ENCODE data around the gene KDM4B.

Gene KDM4B

GRCh38 chr19:5074830-5075394 lies 106.0 kb downstream of the KDM4B start:
- no peak for DNase-seq

GRCh38 chr19:5075597-5075996 lies 106.7 kb downstream of the KDM4B start:
- no peak for DNase-seq

GRCh38 chr19:5076440-5077208 lies 107.7 kb downstream of the KDM4B start:
- DNase-seq, result no peak

GRCh38 chr19:5077209-5077515 lies 108.2 kb downstream of the KDM4B start:
- no peak for DNase-seq

GRCh38 chr19:5078182-5078581 lies 109.3 kb downstream of the KDM4B start:
- no peak for DNase-seq

DNA sequence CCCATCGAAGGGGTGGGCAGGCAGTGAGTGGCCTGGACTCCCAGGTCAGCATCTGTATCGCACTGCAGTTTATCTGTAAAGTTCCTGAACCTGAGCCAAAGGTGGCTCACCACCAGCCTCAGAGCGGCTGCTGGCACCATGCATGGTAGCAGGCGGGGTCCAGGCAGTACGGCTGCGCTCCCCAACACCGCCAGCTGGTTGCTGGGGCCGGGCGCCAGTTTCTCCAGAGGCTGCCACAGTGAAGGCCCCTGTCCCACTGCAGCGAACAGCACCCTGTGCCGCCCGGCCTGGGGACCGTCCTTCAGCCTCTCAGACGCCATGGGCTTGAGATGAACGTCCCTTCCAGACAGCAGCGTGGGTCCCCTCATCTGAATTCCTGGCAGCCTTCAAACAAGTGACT lies 109.8 kb downstream of the KDM4B start:
- no peak for DNase-seq

- no peak for DNase-seq
Observed at GRCh38 chr19:5079071-5079774, 110.3 kb downstream of the KDM4B start.

DNA sequence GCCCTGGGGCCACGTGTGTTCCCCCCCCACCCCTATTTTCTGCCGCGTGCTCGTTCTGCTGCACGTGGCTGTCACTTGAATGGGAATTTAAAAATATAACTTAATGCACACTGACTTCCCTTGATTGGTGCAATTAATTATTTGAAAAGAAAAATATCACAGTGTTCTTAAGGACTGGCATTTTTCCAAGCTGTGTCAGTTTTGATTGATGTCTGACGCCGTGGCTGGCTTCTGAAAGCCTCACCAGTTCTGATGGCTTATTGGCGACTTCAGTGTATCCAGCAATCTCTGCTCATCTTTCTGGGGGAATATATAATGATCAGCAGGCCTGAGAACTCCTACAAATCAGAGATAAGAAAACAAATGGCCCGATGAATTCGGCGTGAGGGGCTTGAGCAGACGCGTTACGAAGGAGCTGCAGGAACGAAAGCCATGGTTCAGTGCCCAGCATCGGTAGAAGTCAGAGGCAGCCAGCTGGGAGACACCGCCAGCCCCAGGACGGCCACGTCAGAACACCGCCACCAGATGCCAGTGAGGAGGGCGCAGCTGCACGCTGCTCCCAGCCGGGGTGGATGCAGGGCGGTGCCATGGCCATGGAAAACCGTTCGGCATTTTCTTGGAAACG lies 111.2 kb downstream of the KDM4B start:
- DNase-seq, result no peak

GRCh38 chr19:5080809-5081208 lies 111.9 kb downstream of the KDM4B start:
- no peak for DNase-seq

- DNase-seq, result no peak
Observed at GRCh38 chr19:5081443-5082161, 112.7 kb downstream of the KDM4B start.

DNA sequence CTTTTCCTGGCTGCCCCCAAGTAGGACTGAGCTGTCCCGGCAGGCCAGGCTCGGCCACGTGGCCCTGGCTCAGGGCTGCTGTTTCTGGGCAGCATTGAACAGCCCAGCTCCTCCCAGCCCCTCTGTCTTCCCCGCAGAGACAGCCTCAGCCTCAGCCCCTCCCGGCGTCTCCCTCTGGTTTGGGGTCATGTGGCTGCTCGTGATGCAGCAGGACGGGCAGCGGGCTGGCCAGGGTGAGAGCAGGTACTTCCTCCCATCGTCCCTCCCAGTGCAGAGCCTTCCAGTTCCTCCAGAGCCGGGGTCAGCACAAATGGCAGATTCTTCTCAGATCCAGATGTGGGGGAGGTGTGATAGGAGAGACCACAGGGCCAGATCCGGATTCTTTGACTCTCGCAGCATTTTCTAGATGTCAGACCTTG lies 114.6 kb downstream of the KDM4B start:
- no peak for DNase-seq

GRCh38 chr19:5085566-5085965 lies 116.7 kb downstream of the KDM4B start:
- no peak for DNase-seq

DNA sequence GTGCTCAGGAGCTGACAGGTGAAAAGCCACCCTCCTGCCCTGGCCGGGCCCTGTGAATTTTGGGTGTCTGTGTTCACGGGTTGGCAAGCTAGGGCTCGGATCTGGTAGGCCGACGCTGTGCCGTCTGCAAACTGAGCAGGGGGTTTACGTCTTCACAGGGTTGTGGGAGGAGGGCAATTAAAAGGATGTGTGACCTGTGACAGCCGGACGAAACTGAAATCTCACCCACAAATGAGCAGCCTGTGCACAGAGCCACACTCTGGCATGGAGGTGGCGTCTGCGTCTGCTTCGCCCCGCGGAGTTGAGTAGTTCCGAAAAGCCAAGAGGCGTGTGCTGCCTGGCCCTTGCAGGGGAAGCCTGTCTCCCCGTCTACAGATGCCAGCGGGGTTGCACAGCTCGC lies 117.3 kb downstream of the KDM4B start:
- no peak for DNase-seq

- DNase-seq, result no peak
Observed at GRCh38 chr19:5086725-5087439, 118.0 kb downstream of the KDM4B start.

DNA sequence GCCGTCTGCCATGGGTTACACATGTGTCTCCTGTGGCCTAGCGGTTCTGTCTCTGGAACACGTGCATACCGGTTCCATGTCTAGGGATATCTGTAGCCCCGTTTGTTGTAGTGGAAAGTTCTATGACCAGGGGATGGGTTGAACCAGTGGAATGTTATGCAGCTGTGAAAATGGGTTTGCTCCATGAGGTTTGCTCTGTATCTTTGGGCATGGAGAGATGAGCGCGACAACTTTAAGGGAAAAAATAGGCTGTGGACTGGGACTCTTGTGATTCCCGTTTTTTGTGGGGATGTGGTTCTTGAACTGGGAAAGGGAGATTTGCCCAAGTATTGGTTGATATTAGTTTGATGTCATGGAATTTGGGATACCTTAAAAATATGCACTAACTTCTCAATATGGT lies 120.4 kb downstream of the KDM4B start:
- no peak for DNase-seq

GRCh38 chr19:5090465-5091017 lies 121.6 kb downstream of the KDM4B start:
- no peak for DNase-seq

DNA sequence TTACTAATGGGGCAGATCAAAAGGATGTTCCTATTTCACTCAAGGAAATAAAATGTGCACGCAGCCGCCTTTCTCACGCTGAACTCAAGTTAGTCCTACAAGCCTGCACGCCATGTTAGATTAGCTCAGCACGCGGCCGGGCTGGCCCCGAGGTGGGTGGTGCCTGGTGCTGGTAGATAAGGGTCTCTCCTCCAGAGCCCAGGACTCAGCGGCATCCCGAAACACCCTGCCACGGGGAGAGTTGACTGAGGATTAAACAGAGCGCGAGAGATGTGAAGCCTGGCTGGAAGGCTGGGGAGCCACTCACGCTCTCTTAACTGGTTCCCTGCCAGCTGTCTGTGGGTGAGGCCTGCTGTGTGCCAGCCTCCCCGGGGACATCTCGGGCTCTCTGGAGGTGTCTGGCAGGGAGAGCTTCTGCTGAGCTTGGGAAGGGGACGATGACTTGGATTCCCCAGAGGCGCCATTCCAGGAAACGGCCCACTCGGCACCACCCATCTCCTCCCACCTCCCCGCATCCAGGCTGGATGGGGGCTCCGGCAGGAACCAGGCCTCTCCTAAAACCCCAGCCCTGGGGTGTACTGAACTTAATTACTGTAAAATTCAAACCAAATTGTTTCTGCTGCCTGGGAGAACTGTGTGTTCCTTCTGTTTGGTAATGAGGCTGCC lies 122.2 kb downstream of the KDM4B start:
- DNase-seq, result no peak

DNA sequence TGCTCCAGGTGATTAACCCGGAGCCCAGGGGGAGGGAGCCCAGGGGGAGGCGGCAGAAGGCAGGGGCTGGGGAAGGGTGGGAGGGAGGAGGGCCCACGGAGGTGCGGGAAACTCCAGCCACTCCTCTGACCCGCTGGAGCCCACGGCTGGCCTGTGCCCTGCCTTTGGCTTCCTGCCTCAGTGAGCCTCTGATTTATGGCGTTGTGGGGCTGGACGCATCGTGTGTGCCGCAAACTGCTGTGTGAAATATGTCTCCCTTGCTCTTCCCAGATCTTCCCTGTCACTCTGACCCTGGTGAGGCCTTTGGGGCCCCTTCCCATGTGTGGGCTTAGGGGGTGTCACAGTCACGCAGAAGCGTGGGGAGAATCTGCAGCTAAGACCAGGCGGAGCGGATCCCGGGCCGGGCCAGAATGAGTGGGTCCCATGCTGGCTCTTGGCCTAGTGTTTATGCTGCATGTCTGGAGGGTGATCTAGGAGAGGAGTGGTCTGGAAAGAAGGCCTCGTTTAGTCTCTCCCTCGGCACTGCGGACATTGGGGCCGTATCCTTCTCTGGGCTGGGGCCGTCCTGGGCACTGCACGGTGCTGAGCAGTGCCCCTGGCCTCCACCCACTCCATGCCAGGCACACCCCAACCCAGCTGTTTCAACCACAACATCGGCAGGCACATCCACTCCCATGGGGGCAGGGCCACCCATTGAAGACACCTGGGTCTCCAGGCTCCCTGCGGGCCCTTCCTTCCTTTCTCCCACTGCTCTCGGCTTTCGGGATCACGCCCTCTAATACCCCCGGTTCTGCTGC lies 123.0 kb downstream of the KDM4B start:
- DNase-seq, result no peak

GRCh38 chr19:5092481-5092843 lies 123.5 kb downstream of the KDM4B start:
- DNase-seq, result no peak

GRCh38 chr19:5093297-5093928 lies 124.5 kb downstream of the KDM4B start:
- DNase-seq, result no peak

Data from activated CD4-positive, alpha-beta T cell treated with anti-CD3 and anti-CD28 coated beads, Interleukin-10, Interleukin-2, amounts not matched to agents 100 ng/mL and 50 ng/mL, durations not matched to agents 16 hours and 8 hours (primary cell).